GM06990 (cell line): ENCODE data around the gene ENOX1.

Experiments used
- DNase-seq: peaks from one replicate; pipeline ENCODE4 v3.0.0-alpha.2; 2011; ENCODE audit not compliant: insufficient read length; ENCODE audit errors: extremely low read depth
- H3K27me3 ChIP-seq: replicated peaks from 2 replicates; pipeline ENCODE4 v1.6.0; 2011; ENCODE audit warnings: low read length; ENCODE audit not compliant: control insufficient read depth, insufficient read depth
- H3K36me3 ChIP-seq: 2 replicates; pipeline ENCODE4 v1.5.1; 2011; ENCODE audit warnings: low read length; ENCODE audit not compliant: control insufficient read depth, insufficient read depth
- H3K4me3 ChIP-seq: replicated peaks from 2 replicates; pipeline ENCODE4 v1.5.1; 2011; ENCODE audit warnings: low read depth, mild to moderate bottlenecking, control low read depth, low read length
- TF ChIP-seq, protein P1 (sequence below): IDR thresholded peaks from 2 replicates; pipeline ENCODE4 v1.5.1; 2011; ENCODE audit warnings: low read length, control low read depth, mild to moderate bottlenecking, inconsistent platforms; ENCODE audit not compliant: insufficient read depth, poor library complexity, severe bottlenecking

The ENOX1 gene

GRCh38 chr13:43377973-43378372 lies 408.8 kb downstream of the ENOX1 start:
- H3K36me3 ChIP-seq: no peaks in the 10 kb centered on the region
- no peak for DNase-seq
- H3K4me3 ChIP-seq: no peak overlapping the region
- TF ChIP-seq, protein P1, sequence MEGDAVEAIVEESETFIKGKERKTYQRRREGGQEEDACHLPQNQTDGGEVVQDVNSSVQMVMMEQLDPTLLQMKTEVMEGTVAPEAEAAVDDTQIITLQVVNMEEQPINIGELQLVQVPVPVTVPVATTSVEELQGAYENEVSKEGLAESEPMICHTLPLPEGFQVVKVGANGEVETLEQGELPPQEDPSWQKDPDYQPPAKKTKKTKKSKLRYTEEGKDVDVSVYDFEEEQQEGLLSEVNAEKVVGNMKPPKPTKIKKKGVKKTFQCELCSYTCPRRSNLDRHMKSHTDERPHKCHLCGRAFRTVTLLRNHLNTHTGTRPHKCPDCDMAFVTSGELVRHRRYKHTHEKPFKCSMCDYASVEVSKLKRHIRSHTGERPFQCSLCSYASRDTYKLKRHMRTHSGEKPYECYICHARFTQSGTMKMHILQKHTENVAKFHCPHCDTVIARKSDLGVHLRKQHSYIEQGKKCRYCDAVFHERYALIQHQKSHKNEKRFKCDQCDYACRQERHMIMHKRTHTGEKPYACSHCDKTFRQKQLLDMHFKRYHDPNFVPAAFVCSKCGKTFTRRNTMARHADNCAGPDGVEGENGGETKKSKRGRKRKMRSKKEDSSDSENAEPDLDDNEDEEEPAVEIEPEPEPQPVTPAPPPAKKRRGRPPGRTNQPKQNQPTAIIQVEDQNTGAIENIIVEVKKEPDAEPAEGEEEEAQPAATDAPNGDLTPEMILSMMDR: no peak
- no peaks in the 10 kb centered on the region for H3K27me3 ChIP-seq

DNA sequence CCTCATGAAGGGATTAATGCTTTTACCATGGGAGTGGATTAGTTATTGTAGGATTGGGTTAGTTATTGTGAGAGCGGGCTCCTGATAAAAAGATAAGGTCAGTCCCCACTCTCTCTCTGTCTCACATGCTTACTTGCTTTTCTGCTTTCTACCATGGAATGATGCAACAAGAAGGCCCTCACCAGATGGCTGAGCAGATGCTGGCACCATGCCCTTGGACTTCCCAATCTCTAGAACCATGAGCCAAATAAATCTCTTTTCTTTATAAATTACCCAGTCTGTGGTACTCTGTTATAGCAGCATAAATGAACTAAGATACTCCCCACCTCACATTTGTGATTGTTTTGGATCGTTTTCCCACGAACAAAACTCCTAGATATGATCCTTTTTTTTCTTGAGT lies 409.6 kb downstream of the ENOX1 start:
- Histone ChIP-seq H3K27me3 (no peaks in the 10 kb centered on the region), H3K36me3 (no peaks in the 10 kb centered on the region), H3K4me3 (no peak overlapping the region)
- TF ChIP-seq, protein P1: no peak
- no peak for DNase-seq

DNA sequence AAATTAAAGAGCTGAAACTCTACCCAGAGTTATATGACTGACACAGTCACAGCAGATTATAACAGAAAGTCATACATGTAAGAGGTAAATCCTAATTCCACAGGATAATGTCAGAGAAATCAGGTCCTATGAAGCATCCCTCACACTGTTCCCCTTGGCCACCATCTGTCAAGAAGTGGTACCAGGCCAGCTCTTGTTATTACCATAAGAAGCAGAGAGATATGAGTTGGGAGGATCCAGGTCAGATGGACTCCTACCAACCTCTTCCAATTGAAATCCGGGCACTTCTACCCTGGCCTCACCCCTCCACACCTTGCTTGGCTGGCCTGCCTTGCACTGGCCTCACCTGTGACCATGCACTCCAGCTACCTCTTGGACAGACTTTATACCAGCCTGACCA lies 410.2 kb downstream of the ENOX1 start:
- Histone ChIP-seq H3K27me3 (no peaks in the 10 kb centered on the region), H3K36me3 (no peaks in the 10 kb centered on the region), H3K4me3 (no peak overlapping the region)
- no peak for DNase-seq
- TF ChIP-seq, protein P1: no peak

DNA sequence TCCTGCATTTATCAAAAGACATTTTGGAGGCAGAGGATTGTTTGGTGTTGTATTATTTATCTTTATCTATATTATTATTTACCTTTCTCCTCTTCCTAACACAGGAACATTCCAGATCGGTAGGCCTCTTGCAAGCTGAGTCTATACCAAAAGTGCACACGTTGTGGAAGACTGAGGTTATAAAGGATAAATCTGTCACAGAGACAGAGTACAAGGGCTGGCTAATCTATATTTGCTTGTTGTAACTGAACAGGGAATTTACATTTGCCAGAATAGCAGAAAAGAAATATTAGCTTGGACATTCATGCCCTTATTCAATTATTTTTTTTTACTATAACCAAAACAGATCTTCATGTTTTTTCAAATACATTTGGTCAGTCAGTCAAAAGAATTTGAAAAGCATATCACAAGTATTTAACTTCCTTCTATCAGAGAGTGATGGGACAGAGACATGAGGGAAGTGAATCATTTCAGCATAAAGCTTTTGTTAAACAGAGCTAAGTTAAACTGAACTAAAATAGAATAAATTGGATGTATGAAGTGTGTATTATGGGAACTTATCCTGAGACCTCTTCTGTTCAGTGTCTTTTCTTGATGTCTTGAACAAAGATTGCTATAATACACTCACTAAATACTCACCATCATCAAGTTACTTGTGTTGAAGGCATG lies 410.8 kb downstream of the ENOX1 start:
- Histone ChIP-seq H3K36me3 (no peaks in the 10 kb centered on the region), H3K4me3 (no peak overlapping the region), H3K27me3 (no peaks in the 10 kb centered on the region)
- TF ChIP-seq, protein P1: no peak
- no peak for DNase-seq

DNA sequence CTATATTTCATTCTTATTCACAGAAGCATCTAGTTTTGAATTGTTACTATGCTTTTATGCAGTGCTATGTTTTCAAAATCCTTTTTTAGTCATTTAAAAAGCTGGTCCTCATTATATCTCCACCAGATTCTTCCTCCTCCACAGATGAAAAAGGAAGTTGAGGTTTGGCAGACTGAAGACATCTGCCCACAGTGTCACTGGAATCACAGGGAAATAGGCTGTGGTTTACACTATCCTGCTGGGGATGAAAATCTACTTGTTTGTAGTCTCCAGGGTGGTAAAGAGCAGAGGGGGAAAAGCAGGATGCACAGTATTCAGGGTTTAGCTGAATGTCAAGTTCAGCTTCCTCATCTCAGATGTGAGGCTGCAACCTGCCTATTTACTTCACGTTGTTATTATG lies 412.2 kb downstream of the ENOX1 start:
- DNase-seq: no peak
- no peaks in the 10 kb centered on the region for H3K27me3 ChIP-seq
- TF ChIP-seq, protein P1: no peak
- no peaks in the 10 kb centered on the region for H3K36me3 ChIP-seq
- H3K4me3 ChIP-seq: no peak overlapping the region

GRCh38 chr13:43373400-43373799 lies 413.4 kb downstream of the ENOX1 start:
- no peak overlapping the region for H3K4me3 ChIP-seq

More at GRCh38 chr13:43373400-43373799, 413.4 kb downstream of the ENOX1 start:
- TF ChIP-seq, protein P1: no peak
- no peak for DNase-seq
- H3K36me3 ChIP-seq: no peaks in the 10 kb centered on the region
- no peaks in the 10 kb centered on the region for H3K27me3 ChIP-seq
